ENCODE results near the gene ARHGEF25.

ARHGEF25 gene

GRCh38 chr12:57606821-57607220, 4.4 kb upstream of the ARHGEF25 start:
- TF ChIP-seq FOXP2 (optimal IDR thresholded peaks at IDR 0.05; ENCODE audit: borderline replicate concordance, extremely low read depth, extremely low read length, insufficient read depth) (no peak), TAF1 (IDR thresholded peaks at IDR 0.05; ENCODE audit: borderline replicate concordance, insufficient read depth, low read length) (no peak)

DNA sequence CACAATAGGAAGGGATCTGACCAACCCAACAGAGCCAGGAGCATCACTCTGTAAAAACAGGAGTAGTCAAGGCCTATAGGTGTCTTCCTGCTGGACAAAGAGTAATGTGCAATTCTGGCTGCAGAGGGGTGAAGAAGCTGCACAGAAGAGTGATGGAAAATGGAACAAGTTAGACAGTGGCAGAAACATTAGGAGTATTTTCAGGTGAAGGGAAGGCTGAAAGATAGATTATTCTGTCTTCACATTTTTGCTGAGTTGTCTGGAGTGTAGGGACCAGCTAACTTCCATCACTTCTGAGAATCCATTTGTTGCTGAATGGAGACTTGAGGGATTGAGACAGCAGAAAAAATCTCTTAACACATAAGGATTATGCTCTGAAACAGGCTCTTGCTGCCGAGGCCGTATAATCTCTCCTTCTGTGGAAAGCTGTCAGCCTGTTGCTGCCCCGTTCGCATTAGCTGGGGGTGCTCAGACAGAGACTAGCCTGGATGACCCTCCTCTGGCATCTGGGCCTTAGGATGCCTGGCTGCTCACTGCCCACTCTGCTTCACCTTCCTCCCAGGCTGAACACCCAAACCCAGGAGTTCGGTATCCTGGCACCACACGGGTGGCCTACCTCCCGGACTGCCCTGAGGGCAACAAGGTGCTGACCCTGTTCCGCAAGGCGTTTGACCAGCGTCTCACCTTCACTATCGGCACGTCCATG, 3.1 kb upstream of the ARHGEF25 start:
- TF ChIP-seq SIN3A (IDR thresholded peaks at IDR 0.05; ENCODE audit: borderline replicate concordance, insufficient read depth, low read length) (no peak), TAF1 (IDR thresholded peaks at IDR 0.05; ENCODE audit: borderline replicate concordance, insufficient read depth, low read length) (no peak), POLR2AphosphoS5 (IDR thresholded peaks at IDR 0.05; ENCODE audit: low read depth, low read length) (no peak), FOXP2 (optimal IDR thresholded peaks at IDR 0.05; ENCODE audit: borderline replicate concordance, extremely low read depth, extremely low read length, insufficient read depth) (no peak)
- TF ChIP-seq, protein P1, sequence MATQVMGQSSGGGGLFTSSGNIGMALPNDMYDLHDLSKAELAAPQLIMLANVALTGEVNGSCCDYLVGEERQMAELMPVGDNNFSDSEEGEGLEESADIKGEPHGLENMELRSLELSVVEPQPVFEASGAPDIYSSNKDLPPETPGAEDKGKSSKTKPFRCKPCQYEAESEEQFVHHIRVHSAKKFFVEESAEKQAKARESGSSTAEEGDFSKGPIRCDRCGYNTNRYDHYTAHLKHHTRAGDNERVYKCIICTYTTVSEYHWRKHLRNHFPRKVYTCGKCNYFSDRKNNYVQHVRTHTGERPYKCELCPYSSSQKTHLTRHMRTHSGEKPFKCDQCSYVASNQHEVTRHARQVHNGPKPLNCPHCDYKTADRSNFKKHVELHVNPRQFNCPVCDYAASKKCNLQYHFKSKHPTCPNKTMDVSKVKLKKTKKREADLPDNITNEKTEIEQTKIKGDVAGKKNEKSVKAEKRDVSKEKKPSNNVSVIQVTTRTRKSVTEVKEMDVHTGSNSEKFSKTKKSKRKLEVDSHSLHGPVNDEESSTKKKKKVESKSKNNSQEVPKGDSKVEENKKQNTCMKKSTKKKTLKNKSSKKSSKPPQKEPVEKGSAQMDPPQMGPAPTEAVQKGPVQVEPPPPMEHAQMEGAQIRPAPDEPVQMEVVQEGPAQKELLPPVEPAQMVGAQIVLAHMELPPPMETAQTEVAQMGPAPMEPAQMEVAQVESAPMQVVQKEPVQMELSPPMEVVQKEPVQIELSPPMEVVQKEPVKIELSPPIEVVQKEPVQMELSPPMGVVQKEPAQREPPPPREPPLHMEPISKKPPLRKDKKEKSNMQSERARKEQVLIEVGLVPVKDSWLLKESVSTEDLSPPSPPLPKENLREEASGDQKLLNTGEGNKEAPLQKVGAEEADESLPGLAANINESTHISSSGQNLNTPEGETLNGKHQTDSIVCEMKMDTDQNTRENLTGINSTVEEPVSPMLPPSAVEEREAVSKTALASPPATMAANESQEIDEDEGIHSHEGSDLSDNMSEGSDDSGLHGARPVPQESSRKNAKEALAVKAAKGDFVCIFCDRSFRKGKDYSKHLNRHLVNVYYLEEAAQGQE (IDR thresholded peaks at IDR 0.05; ENCODE audit: insufficient read depth in 1 of 2, low read depth in 2 of 2, low read length in 2 of 2) = no peak

- TF ChIP-seq TAF1 (IDR thresholded peaks at IDR 0.05; ENCODE audit: borderline replicate concordance, insufficient read depth, low read length) (no peak), SIN3A (IDR thresholded peaks at IDR 0.05; ENCODE audit: borderline replicate concordance, insufficient read depth, low read length) (no peak), POLR2AphosphoS5 (IDR thresholded peaks at IDR 0.05; ENCODE audit: low read depth, low read length) (no peak), FOXP2 (optimal IDR thresholded peaks at IDR 0.05; ENCODE audit: borderline replicate concordance, extremely low read depth, extremely low read length, insufficient read depth) (no peak)
- TF ChIP-seq, protein P1 (IDR thresholded peaks at IDR 0.05; ENCODE audit: insufficient read depth in 1 of 2, low read depth in 2 of 2, low read length in 2 of 2) = no peak
These were observed 2.0 kb upstream of the ARHGEF25 start for GRCh38 chr12:57609101-57609780.

GRCh38 chr12:57609781-57610553, 1.3 kb upstream of the ARHGEF25 start:
- no peak for TF ChIP-seq POLR2AphosphoS5 (IDR thresholded peaks at IDR 0.05; ENCODE audit: low read depth, low read length)

GRCh38 chr12:57610554-57611107, 604 bp upstream of the ARHGEF25 start:
- TF ChIP-seq SIN3A (IDR thresholded peaks at IDR 0.05; ENCODE audit: borderline replicate concordance, insufficient read depth, low read length) = no peak
- TF ChIP-seq, protein P1 (IDR thresholded peaks at IDR 0.05; ENCODE audit: insufficient read depth in 1 of 2, low read depth in 2 of 2, low read length in 2 of 2) = no peak
- TF ChIP-seq FOXP2 (optimal IDR thresholded peaks at IDR 0.05; ENCODE audit: borderline replicate concordance, extremely low read depth, extremely low read length, insufficient read depth) = no peak
- no peak for TF ChIP-seq POLR2AphosphoS5 (IDR thresholded peaks at IDR 0.05; ENCODE audit: low read depth, low read length)
- TF ChIP-seq TAF1 (IDR thresholded peaks at IDR 0.05; ENCODE audit: borderline replicate concordance, insufficient read depth, low read length) = no peak

Data from PFSK-1 (cell line).